ENCODE results near the gene SYF2.

The SYF2 gene

DNA sequence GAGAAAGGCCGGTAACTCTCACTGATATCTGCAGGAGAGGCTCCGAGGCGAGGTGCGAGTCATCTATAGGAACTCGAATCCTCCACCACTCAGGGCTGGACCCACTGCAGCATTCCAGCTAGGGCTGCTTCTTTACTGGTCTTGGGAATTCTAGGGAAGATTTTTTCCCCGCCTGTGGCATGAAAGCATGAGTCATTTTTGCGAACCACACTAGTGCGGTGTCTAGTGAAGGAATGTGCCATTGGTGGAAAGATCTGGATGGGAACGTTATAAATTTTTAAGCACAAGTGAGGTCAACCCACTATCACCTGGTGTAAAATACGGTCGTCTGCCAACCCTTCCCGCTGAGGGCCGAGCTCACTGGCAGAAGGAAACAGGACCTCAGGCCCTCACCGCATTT lies 49.7 kb downstream of the SYF2 start:
- no peak for DNase-seq

DNA sequence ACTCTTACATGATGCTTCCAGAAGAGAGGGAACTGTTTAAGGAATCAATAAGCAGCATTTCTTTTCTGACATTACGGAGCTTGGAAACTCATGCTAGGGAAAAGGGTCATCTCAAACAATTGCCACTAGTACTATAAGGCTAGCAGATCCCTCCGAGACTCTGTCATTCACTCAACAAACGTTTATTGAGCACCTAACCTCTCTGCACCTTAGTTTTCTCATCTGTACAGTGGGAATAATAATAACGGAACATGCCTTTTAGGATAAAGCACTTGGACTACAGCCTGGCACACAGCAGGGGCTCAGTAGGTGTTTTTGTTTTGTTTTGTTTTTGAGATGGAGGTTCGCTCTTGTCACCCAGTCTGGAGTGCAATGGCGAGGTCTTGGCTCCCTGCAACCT lies 51.3 kb downstream of the SYF2 start:
- DNase-seq: no peak

DNA sequence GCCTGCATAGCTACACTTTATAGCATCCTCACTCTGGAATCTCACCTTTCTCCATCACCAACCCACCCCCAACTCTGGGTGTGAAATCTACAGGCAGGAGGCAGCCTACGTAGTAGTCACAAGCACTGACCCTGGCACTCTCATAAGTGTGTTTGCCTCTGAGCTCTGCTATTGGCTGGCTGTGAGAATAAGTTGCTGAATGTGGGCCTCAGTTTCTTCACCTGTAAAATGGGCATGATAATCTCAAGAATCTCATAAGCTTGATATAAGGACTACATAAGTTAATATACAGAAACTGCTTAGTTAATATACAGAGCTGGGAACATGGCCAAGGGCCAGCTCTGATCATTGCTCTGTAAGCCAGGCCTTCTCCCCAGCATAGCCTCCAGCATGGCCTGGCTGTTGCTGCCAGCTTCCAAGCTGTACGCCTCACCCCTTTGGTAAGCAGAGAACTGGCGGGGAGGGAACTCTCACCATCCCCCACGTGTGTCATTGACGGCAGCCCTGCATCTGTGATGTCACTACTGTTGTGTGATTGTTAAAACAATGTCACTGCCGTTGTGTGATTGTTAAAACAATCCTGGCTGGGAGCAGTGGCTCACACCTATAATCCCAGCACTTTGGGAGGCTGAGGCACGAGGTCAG lies 53.3 kb downstream of the SYF2 start:
- no peak for DNase-seq

DNA sequence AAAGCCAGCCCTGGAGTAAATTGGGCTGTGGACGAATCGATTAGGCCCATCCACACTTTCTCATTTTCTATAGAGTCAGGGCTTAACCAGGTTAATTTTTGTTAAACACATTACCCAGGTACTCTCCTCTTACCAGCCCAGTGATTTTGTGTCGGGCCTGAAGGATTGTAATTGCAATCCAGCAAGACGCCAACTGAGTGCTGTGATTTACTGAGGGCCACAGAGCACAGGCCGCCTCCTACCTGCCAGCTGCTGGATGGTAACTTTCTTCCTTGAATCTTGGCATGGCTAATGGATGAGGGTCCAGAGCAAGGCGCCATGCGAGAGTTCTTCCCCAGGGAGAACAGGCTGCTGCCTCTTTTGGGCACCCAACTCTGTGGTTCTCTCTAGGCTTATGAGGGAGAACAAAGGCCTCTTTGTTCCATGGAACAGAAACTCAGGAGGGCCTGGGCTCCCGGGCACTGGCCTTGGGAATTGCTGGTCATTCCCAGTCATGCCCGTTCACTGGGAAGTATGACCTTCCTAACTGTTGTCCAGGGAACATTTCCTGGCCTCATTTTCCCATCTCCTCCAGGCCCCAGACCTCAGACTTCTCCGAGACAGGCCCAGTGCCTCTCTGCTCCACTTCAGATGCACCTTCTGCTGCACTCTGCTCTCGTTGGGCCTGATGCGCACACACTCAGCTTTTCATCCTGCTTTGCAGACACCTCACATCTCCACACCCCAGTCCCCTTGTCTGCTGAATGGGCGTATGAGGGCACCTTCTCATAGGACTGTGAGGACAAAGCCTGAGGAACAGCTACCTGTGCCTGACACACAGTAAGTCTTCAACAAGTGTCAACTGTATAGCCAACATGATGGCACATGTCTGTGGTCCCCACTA lies 57.3 kb downstream of the SYF2 start:
- no peak for DNase-seq

DNA sequence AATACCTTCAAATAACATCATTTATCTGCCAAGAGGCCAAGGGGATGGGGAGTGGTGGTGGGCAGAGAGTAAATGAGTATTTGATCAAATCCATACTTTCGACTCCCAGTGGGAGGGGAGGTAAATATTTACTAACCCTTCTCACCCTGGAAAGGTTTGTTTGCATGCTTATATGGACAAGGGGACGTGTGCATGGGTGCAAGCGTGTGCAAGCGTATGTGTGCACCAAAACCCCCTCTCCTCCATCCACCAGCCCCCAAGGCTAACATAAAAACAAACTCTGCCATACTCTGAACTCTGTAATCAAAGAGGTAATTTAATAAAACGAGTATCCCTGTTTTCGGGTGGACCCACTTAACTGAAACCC lies 58.0 kb downstream of the SYF2 start:
- no peak for DNase-seq

DNA sequence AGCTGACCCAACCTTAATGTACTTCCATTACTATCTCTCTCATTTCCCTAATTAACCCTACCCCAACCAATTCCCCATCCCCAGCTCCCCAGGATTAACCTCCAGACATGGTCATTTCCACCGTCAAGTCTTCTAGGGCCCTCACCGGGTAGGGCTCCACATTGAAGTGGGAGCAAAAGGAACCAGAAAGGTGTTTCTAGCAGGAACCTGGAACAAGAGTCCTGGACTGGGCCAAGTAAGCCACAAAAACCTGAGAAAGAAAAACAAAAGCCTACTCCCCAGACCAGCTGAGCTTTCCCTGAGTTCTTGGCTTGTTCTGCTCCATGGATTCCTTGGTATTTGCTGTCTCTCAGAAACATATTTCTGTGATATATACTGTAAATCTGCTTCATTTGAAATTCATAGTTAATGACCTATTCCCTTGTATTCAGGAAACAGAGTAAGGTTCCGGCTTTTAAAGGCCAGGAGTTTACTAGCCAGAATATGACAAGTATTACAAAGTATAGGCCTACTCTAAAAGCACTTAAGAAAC lies 58.4 kb downstream of the SYF2 start:
- DNase-seq: no peak

Data from NCI-H1092 (cell line).